Measurements from ENCODE around the gene HOXA6.

GRCh38 chr7:27166531-27167505 lies 19.2 kb upstream of the HOXA6 start:
- TF ChIP-seq TEAD4 (CRISPR knock-in tag; IDR thresholded peaks at IDR 0.05) (no peak), TP53 (CRISPR knock-in tag; IDR thresholded peaks at IDR 0.05) (no peak), ESRRA (CRISPR knock-in tag; IDR thresholded peaks at IDR 0.05; ENCODE audit: borderline replicate concordance) (no peak), CREB1 (CRISPR knock-in tag; IDR thresholded peaks at IDR 0.05) (no peak), USF2 (CRISPR knock-in tag; IDR thresholded peaks at IDR 0.05) (no peak)
- TF ChIP-seq, protein P1, sequence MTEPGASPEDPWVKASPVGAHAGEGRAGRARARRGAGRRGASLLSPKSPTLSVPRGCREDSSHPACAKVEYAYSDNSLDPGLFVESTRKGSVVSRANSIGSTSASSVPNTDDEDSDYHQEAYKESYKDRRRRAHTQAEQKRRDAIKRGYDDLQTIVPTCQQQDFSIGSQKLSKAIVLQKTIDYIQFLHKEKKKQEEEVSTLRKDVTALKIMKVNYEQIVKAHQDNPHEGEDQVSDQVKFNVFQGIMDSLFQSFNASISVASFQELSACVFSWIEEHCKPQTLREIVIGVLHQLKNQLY (CRISPR knock-in tag; IDR thresholded peaks at IDR 0.05): no peak
